ENCODE data around the gene FURIN. TPM values are rescaled to one million over a fixed set of nuclear protein-coding genes. Genes with fewer than 3 reads are reported as not detected.

The FURIN gene
- 97.7 to 98.8 TPM (median 98.8 TPM) in 3 replicates for total RNA-seq

DNA sequence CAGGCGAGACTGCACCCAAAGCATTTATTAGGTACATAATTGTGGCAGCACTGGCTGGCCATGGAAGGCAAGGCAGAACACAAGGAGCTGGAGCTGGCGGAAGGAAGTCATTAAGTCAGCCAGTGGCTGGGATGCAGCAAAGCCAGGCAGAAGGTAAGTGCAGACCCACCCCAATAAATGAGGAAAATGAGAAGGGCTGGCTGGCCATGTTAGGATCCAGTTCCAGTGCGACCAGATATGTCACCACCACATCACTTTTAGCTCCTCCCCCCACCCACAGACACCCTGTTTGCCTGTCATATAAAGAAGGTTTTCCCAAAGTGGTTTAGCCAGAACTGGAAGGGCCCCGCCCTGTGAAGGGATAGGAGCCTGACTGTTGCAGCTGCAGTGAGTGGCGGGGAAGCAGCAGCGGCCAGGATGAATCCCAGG lies at the start of gene FURIN:
Gene FURIN (plus strand): TSS at position 328 of the 429 bp plus-strand sequence. CDS start 7,153 bp downstream, outside the sequence.
- Mint-ChIP-seq H3K36me3 (no peaks in the 10 kb centered on the region), H3K27me3 (ENCODE audit: low read depth) (no peaks in the 10 kb centered on the region), H3K4me3 (peak within 1 kb of the TSS; percentile 36), H3K9me3 (no peaks in the 10 kb centered on the region), H3K27ac (peak within 1 kb of the TSS; percentile 97), H3K4me1 (peaks cover 55% of the 10 kb centered on the region)
- TF ChIP-seq, protein P1, sequence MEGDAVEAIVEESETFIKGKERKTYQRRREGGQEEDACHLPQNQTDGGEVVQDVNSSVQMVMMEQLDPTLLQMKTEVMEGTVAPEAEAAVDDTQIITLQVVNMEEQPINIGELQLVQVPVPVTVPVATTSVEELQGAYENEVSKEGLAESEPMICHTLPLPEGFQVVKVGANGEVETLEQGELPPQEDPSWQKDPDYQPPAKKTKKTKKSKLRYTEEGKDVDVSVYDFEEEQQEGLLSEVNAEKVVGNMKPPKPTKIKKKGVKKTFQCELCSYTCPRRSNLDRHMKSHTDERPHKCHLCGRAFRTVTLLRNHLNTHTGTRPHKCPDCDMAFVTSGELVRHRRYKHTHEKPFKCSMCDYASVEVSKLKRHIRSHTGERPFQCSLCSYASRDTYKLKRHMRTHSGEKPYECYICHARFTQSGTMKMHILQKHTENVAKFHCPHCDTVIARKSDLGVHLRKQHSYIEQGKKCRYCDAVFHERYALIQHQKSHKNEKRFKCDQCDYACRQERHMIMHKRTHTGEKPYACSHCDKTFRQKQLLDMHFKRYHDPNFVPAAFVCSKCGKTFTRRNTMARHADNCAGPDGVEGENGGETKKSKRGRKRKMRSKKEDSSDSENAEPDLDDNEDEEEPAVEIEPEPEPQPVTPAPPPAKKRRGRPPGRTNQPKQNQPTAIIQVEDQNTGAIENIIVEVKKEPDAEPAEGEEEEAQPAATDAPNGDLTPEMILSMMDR (IDR thresholded peaks at IDR 0.05; ENCODE audit: unreplicated experiment), result no peak
- no peak for DNase-seq (ENCODE audit: low spot score in 2 of 2, unreplicated experiment in 2 of 2)

GRCh38 chr15:90819390-90819789 lies 49.0 kb upstream of the FURIN start:
- no peak for DNase-seq (ENCODE audit: low spot score in 2 of 2, unreplicated experiment in 2 of 2)
- no peak overlapping the region for H3K27ac Mint-ChIP-seq
- H3K36me3 Mint-ChIP-seq, result no peaks in the 10 kb centered on the region
- H3K4me1 Mint-ChIP-seq, result peaks cover 6% of the 10 kb centered on the region
- no peaks in the 10 kb centered on the region for H3K9me3 Mint-ChIP-seq
- TF ChIP-seq, protein P1 (IDR thresholded peaks at IDR 0.05; ENCODE audit: unreplicated experiment), result no peak
- no peak overlapping the region for H3K4me3 Mint-ChIP-seq
- H3K27me3 Mint-ChIP-seq (ENCODE audit: low read depth), result no peaks in the 10 kb centered on the region

GRCh38 chr15:90819850-90820249 lies 48.5 kb upstream of the FURIN start:
- Mint-ChIP-seq H3K4me1 (peaks cover 6% of the 10 kb centered on the region), H3K27ac (no peak overlapping the region), H3K4me3 (no peak overlapping the region), H3K36me3 (no peaks in the 10 kb centered on the region), H3K27me3 (ENCODE audit: low read depth) (no peaks in the 10 kb centered on the region), H3K9me3 (no peaks in the 10 kb centered on the region)
- TF ChIP-seq, protein P1 (IDR thresholded peaks at IDR 0.05; ENCODE audit: unreplicated experiment), result no peak
- DNase-seq (ENCODE audit: low spot score in 2 of 2, unreplicated experiment in 2 of 2), result no peak

GRCh38 chr15:90820481-90820880 lies 47.9 kb upstream of the FURIN start:
- H3K27me3 Mint-ChIP-seq (ENCODE audit: low read depth), result no peaks in the 10 kb centered on the region
- H3K9me3 Mint-ChIP-seq, result no peaks in the 10 kb centered on the region
- TF ChIP-seq, protein P1 (IDR thresholded peaks at IDR 0.05; ENCODE audit: unreplicated experiment), result no peak
- no peak overlapping the region for H3K4me3 Mint-ChIP-seq
- H3K27ac Mint-ChIP-seq, result no peak overlapping the region
- H3K36me3 Mint-ChIP-seq, result no peaks in the 10 kb centered on the region
- peaks cover 3% of the 10 kb centered on the region for H3K4me1 Mint-ChIP-seq
- no peak for DNase-seq (ENCODE audit: low spot score in 2 of 2, unreplicated experiment in 2 of 2)

DNA sequence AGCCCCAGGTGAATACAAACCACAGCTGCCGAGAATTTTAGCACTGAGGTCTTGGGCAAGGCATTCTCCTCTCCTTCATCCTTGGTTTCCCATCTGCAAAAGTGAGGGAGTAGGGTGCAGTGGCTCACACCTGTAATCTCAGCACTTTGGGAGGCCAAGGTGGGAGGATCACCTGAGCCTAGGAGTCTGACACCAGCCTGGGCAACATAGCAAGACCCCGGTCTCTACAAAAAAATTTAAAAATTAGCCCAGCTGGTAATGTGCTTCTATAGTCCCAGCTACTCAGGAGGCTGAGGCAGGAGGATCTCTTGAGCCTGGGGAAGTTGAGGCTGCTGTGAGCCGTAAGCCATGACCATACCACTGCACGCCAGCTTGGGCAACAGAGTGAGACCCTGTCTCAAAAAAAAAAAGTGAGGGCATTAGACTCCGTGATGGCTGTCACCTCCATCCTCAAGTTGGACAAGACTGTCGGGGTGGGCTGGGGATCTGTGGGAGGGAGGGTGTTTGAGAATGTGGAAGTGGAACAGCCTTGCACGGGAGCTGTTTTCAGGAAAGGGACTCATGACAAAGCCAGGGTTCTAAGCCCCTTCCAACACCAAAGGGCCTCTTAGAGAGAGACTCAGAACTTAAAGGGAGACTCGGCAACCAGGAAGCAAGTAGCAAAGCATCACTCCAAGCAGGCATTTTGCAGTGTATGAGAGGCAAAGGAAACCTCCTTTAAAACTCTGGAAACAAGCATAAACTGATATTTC lies 46.0 kb upstream of the FURIN start:
- H3K36me3 Mint-ChIP-seq, result no peaks in the 10 kb centered on the region
- no peak overlapping the region for H3K4me3 Mint-ChIP-seq
- no peak for DNase-seq (ENCODE audit: low spot score in 2 of 2, unreplicated experiment in 2 of 2)
- H3K27me3 Mint-ChIP-seq (ENCODE audit: low read depth), result no peaks in the 10 kb centered on the region
- no peak overlapping the region for H3K27ac Mint-ChIP-seq
- TF ChIP-seq, protein P1 (IDR thresholded peaks at IDR 0.05; ENCODE audit: unreplicated experiment), result no peak
- no peaks in the 10 kb centered on the region for H3K9me3 Mint-ChIP-seq
- peaks cover 3% of the 10 kb centered on the region for H3K4me1 Mint-ChIP-seq

Measured in mesothelial cell of epicardium (in vitro differentiated cells).